Hematopoietic multipotent progenitor cell treated with erythropoietin and hydrocortisone succinate and interleukin-3 and kit ligand, for 15 days (in vitro differentiated cells): ENCODE measurements around the gene ADAMTS17.

Source experiments
- DNase-seq: peaks from one replicate; pipeline ENCODE4 v3.0.0-alpha.2; 2015; ENCODE audit warnings: low spot score

Gene ADAMTS17

DNA sequence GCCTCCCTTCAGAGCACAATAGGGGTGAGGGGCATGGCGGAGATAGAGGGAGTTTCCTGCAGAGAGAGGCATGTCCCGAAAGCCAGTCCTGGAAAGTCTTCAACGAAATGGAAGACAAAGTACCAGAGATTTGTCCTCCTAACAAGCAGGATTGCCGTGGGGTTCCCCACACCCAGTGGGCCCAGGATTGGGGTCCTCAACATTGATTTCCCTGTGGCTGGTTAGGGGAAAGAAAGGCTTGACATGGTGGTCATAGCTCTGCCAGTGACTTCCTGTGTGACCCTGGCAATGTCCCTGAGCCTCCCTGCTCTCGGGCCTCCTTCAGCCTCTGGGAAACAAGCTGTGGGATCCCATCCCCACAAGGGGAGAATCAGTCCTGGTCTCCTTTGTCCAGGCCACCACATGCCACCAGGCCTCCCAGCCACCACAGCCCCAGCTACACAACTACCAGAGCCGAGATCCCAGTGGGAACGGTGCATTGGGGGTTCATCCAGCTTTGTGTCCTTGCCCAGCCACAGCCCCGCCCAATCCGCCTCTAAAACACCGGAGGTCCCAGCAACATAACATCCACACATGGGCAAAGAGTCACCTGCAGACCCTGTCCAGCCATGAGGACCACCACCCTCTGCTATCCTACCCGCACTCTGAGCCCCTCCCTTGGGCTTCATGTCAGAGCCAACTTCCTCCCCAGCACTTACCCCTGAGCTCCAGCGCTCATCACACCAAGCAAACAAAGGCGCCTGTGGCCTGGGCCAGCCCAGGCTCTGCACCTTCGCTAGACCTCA is 63.0 kb downstream of the ADAMTS17 start:
- no peak for DNase-seq

DNA sequence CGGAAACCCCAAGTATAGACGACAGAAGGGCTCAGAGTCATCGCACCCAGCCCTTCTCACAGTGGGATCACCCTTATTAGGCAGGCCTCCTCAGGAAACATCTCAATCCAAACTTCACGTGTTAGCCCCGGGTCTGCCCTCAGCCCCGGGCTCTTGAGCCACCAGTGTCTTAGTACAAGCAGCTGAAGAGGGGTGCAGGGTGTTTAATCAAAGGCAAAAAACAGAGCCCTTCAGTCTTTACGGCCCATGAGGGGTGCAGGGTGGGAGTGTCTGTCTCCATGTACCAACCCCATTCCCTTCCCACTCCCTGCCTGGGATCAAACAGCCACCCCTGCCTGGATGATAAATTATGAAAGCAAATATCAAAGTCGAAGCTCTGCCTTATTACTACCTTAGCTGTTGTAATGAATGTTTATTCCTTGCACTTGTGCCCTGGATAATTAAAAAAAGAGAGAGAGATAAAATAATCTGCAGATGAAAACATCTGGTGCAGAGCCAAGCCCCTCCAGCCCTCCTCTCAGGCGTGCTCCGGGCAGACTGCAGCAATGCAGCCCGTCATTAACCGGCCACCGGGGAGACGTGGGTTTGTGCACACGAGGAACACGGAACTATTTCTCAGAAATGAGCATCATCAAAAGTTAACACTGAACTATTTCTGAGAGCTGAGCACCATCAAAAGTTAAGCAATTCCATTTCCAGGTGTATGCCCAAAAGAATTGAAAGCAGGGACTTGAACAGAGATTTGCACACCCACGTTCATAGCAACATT is 64.5 kb downstream of the ADAMTS17 start:
- DNase-seq = no peak

DNA sequence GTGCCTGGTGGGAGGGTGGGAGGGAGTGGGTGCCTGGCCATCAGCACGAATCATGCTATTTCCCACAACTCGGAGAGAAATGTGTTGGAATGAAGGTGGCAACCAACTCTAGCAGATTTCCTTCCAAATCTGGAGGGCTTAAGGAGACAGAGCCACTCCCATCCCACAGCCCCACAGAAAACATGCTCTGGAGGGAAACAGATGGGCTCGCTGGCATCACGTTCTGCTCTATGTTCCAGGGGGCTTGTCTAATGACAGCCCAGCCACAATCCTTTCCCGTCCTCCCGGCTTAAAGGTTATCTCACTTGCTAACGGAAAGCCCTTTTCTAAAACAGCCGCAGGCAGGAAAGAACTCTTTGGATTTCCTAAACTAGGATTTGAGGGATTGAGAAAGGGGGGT is 65.3 kb downstream of the ADAMTS17 start:
- DNase-seq = no peak

DNA sequence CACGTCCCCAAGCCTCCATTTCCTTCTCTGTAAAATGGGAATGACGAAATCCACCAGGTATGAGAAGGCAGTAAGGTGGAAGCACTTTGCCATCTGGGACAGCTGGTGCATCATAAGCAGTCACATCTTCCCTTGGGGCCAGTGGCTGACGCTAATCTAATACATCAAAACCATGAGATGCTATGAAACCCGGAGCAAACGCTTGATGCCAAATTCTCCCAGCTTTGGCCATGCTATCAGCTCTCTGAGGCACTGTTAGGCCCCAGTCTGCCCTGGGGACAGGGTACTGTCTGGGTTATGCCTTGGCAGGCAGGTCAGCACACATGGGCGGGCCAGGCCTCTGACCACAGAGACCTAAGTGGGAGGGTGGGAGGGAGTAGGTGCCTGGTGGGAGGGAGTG is 66.1 kb downstream of the ADAMTS17 start:
- no peak for DNase-seq

DNA sequence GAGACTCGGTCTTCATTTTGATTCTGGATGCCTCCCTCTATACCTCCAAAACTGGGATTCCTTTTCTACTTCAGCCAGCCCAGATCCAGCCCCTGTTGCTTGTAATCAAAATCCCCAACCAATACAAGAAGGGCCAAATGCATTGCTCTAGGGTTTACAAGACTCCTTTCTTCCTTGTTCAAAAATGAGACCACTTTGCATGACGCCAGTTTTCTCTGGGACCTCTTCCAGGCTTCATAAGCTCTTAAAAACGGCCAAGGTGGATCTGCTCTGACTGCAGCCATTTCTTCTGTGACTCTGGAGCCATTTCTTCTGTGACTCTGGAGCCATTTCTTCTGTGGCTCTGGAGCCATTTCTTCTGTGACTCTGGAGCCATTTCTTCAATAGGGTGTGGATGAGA is 71.9 kb downstream of the ADAMTS17 start:
- no peak for DNase-seq

DNA sequence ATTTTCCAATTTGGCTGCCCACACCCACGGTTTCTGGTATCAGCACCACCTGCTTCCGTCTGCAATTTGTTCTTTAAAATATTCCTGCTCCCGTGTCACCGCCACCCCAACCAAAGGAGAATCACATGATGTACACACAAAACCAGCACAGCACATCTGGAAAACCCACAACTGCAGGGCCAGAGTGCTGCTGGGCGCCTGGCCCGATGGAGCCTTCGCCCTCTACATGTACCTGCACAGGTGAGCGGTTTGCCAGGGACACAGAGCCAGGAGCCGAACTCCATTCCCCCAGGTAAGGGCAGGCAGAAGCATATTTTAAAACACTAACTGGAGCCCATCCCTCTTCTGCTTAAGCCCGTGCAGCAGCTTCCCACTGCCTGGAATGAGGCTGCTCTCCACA is 75.6 kb downstream of the ADAMTS17 start:
- no peak for DNase-seq

DNA sequence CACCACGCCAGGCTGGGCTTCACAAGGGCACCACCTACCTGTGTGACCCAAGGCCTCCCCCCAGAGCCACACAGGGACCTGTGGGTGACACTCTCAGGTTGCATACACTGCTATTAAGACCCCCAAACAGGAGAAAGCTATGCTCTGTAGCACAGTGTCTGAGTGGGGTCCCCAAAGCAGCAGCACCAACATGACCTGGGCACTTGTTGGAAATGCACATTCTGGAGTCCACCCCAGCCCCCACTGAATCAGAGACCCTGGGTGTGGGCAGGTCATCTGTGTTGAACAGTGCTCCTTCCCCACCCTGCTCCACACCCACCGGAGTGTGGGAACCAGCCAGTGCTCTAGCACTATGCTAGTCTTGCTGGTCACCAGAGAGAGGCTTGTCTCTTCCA is 76.1 kb downstream of the ADAMTS17 start:
- DNase-seq = no peak

DNA sequence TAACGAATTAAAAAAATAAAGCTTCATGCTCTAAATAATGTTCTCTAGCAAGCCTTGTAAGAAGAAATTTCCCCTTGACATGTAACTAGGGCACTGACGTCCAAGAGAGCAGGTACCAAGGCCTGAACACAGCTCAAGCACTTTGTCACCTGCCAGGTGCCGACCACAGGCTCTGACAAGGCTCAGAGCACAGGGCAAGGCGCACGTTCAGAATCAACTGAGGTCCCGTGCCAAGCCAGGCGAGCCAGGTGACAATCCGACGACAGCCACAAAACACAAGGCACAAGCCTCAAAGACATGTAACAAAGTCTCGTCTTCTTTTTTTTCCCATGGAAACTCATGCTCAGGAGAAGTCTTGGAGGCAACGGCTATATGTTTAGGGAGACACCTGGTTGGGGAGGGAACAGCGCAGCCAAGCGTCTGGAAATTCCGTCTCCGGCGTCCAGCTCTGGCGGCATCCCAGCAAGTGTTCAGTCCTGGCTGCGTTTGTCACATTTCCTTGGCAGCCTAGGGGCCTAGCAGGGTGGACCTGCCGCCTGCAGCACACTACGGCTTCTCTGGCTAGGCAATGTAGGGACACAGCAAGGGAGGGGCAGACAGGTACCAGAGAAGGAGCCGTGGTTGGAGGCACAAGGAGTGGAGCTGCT is 76.7 kb downstream of the ADAMTS17 start:
- DNase-seq = no peak

DNA sequence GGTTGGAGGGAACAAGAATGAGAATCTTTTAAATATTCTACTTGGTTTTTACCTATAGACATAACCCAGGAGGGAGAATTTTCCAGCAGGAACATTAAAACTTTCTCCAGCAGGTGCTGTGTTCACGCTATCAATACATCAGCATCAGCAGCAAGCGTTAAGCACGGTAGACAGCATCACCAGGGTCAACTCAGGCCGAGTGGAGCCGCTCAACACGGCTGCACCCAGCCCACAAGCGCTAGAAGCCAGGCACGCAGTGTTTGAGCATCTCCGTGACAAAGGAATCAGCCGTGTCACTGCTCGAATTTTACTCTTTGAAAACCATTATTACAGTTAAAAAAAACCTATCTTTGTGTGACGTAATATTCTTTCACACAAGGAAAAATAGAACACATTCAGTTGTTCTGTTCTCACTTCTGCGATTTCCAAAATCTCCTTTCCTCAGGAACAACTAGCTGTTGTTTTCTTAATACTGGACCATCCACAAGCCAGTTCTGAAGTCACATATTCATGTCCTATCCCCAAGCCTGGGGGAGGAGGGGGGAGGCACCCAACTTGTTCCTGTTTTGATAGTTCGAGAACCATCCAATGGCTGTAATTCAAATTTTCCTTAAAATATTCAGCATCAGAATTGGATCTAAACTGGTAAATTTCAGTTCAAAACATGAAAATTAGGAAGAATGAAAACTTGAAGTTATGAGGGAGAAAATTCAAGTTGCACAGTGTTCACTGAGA is 77.9 kb downstream of the ADAMTS17 start:
- no peak for DNase-seq

DNA sequence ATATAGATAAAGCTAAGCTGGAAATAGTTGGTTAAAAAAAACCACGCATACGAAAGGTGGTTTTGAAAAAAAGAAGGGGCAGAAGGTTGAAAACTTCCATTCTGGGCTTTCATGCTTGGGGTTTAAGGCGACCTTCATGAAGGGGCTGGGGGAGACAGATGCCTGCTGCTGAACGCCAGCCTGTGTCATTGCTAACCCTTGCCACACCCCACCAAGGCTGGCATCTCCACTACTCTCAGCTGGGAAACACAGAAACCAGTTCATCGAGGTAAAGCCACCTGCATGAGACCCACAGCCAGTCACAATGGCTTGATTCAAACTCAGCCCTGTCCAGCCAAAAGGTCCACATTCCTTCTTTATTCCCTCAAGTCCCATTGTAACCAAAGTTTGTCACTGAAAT is 78.7 kb downstream of the ADAMTS17 start:
- DNase-seq = no peak

DNA sequence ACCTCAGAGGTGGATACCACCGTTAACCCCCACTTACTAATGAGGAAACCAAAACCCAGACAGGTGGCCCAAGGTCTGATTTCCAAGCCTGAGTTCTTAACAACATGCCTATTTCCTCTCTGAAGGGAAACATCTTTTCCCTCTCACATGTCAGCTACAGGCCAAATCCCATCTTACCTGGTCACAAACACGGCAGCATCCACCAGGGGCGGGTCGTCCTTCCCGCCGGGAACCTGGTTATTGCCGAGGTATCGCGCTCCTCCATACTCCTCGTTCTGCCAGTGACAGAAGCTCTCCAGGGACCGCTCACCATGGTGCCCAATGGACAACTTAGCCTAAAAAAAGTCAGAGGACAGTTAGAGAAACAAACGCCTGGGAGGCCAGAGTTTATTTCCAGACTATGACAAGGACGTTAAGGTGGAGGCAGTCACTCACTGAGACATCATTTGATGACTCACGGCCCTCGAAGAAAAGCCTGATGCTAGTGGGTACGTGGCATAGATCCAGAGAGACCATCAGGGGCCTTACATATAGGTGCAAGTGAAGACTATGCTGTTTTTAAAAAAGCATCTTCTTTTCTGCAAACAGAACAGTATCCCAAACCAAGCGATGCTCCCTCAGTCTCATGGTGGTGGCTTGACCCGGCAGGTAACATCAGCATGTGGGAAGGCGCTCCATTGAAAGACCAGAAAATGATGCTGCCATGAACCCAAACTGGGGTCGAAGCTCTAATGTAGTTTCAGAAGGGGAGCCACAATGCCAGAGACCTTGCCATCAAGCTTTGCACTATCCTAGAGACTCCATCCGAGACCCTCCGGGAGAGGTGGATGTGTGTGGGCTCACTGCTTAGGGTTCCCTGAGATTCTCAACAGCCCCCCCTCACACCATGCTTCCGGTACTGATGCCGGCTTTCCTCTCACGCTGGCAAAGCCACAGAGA is 80.2 kb downstream of the ADAMTS17 start:
- DNase-seq = no peak

DNA sequence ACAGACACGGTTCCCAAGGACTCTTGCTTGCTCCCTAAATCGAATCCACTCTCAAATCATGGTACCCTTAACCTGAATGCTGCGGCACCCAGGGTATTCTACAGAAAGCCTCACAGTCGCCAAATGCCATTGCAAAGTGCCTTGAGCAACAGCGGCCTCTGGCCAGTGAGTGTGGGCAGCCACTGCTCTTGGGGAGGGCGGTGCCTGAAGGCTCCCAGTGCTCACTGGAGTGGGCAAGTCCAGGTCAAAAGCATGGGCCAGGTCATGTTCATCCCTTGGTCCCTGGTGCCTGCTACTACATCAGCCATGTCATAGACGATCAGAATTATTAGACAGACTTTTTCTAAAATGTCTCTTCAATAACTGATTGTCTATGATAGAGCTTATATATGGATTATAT is 82.5 kb downstream of the ADAMTS17 start:
- no peak for DNase-seq

DNA sequence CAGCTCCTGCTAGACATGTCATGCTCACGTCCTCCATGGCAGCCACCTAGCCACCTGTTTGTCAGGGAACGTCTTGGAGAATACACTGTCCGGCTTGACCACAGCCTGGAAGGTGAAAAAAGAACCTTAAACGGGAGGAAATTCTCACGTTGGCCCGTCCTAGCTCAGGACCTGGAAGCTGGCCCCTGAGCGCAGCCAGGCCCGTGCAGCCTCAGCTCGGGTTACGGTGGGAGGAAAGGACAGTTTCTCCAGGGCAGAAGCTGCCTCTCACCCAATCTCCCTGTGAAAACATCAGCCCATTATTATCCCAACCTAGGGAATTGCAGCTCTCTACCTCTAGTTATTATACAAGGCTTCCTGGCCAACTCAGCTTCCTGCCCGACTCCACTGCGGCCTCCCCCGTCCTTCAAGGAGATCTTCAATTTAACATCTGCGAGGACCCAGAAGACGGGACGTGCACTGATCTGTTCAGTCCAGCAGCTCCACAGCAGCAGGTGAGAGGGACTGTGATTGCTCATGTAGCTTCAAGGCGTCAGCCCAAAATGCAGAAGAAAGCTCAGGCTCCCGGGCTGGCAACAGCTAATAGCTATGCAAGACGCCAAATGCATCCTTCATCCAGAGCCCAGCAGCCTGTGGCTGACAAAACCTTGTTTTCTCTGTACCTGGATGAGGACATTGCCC is 84.7 kb downstream of the ADAMTS17 start:
- no peak for DNase-seq

DNA sequence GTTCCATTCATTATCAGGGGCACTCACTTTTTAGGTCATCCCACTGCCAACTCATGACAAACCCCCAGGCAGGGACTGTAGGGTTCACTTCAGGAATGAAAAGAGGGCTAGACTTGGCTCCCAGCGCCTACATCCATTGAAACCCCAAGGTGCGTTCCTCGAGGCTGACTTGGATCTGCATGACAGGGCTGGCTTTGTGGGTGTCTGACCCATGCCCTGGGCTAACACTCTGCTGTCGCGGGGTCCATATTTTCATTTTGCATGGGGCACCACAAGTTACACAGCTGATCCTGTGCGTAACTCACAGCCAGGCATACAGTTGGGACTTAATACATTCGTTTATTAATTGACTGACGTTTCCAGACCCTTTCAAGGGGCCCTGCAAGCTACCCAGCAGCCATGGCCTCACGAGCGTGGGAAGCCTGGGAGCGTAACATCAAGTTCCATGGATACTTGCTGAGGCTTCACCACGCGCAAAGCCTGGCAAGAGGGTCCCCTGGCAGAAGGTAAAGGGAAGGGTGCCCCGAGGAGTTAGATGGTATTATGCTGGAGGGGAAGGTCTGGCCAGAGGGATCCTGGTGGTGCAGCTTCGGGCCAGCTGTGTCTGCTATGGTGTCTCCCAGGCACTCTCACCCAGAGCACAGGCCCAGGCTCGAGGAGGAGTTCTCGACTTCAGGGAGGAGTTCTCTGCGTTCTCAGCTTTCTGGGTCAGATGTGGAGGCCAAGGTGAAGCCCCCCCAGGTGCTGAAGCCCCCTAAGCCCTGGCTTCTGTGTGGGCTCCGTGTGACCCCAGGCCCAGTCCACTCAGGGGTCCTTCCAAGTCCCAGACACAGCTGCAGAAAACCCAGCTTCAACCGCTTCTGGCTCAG is 85.4 kb downstream of the ADAMTS17 start:
- DNase-seq = no peak

DNA sequence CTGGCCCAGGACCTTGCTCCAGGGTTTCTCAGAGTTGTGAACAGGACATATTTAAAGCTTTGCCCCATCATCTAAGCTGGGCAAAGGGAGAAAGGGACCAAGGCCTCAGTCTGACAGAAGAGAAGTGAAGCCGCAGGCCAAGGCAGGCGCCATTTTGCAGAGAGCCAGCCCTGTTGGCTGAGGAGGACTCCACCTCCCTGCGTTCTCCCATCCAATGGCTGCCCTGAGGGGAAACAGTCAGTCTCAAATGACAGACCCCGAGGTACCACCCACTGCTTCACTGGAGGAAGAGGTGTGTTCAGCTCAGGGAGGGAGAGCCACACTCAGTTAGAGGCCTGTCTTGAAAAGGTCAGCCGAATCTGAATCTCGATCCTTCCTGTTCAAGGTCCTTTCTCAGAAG is 86.1 kb downstream of the ADAMTS17 start:
- DNase-seq = no peak

DNA sequence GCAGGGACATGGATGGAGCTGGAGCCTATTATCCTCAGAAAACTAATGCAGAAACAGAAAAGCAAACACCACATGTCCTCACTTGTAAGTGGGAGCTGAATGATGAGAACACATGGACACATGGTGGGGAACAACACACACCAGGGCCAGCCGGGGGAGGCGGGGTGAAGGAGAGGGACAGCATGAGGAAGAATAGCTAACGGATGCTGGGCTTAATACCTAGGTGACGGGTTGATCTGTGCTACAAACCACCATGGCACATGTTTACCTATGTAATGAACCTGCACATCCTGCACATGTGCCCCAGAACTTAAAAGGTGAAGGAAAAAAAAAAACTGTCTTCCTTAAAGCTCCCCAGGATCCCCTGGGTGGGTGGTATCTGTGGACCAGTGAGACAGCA is 87.1 kb downstream of the ADAMTS17 start:
- DNase-seq = no peak

DNA sequence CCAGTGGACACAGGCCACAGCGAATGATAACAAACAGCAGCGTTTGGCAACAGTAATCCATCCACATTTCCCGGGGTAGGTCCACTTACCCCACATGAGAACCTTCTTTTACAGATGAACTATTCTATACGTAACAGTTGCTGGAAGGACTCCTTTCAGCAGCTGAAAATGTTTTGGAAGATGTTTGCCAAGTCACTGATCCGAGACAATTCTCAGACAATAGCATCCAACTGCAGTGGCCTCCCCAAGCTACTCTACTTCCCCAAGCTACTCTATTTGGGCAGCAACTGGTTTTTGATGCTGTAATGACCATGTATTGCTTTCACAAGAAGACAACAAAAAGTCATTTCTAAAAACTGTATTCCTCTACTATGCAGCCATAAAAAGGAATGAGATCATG is 87.5 kb downstream of the ADAMTS17 start:
- no peak for DNase-seq

DNA sequence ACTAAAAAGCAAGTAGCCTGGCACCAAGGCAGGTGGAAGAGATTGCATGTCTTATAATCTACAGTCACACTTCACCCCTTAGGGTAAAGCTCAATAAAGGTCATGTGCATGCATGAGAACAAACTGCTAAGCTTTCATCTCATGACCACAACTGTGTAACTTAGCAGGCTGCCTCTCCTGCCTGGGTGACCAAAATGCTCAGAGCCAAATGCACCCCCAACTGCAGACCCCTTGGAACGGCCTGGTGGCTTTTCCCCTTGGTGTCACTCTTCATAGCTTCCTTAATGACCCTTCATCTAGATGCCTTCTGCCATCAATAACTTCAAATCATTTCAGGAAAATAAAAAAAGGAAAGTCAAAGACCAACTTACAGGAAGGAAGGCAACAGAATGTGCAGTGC is 88.1 kb downstream of the ADAMTS17 start:
- no peak for DNase-seq

DNA sequence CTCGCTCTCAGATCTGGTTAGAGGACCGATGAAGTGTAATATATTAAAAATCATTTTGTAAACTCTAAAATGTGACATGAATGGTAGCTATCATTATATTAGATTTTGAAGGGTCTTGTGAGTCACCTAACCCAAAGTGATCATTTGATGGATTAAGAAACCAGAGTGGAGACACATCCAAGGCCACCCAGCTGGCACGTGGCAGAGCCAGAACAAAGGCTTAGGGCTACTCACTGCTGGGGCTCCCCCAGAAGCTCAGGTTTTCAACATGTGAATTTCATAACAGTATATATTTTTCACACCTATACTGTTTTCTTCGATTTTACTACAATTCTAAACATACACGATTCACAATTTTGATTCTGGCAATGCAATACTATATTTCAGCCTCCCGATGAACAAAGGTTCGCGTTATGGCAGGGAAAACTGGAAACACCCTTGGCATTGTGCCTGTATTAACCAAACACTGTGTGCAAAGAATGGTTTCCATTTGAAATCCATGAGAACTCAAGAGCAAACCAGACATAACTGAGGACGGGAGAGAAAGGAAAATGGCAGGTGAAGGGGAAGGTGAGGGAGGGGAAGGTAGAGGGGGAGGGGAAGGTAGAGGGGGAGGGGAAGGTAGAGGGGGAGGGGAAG is 88.9 kb downstream of the ADAMTS17 start:
- no peak for DNase-seq
